ENCODE data around the gene PEX1. TPM values are rescaled to one million over a fixed set of nuclear protein-coding genes. Genes with fewer than 3 reads are reported as not detected.

PEX1 gene
- total and polyA plus RNA-seq, 2 of the 4 experiments (the other 2 are of a cell fraction), result 8.1 to 12.7 TPM

DNA sequence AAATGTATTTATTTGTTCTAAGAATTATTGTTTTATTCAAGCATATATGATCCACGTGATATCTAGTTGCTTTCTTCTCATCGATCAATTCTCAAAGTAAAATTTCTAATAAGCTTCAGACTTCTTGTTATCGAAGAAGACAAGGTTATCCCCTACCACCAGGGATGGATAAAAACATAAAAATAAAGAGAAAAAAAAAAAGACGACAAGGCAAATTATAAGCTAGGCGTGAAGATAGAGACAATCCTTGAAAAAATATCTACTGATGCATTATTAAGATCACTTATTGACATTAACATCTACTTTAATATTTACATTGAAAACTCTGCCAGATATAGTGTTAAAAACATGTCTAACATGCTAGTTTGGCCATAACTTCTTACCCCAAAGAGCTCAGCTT is 19.4 kb downstream of the PEX1 start:
- no peak overlapping the region for H3K14ac ChIP-seq (replicated peaks; ENCODE audit: low read depth, low read length)
- no peak overlapping the region for H3K18ac ChIP-seq (ENCODE audit: low read depth, low read length)
- no peak overlapping the region for H2BK15ac ChIP-seq (ENCODE audit: low read depth, low read length)
- in situ Hi-C loops (cut with MboI; ENCODE audit: low sequenced_read_pairs), result no loop called here
- H2BK120ac ChIP-seq (ENCODE audit: low read depth, low read length), result no peak overlapping the region
- H2AFZ ChIP-seq (replicated peaks; ENCODE audit: low read length, poor library complexity), result no peak overlapping the region
- no peak overlapping the region for H3K4ac ChIP-seq (ENCODE audit: low read depth, low read length)
- no peak overlapping the region for H2AK5ac ChIP-seq (ENCODE audit: low read depth, low read length)
- dilution Hi-C loops (cut with HindIII; ENCODE audit: low sequenced_read_pairs, unreplicated experiment), result no loop called here
- CTCF ChIA-PET, result interaction anchor here (0.6 kb wide), 1 partner anchor 74 kb away, joined by 3 read pairs; no protein-coding TSS in a partner anchor
- DNase-seq, result no peak
- TF ChIP-seq RCOR1 (IDR thresholded peaks at IDR 0.05; ENCODE audit: insufficient replicate concordance, low read length) (no peak), MAFK (IDR thresholded peaks at IDR 0.05; ENCODE audit: low read depth, low read length) (peak; percentile 69)
- no peaks in the 10 kb centered on the region for H3K79me1 ChIP-seq (ENCODE audit: low read depth in 1 of 2, low read length in 2 of 2)
- H3K4me2 ChIP-seq (ENCODE audit: low read depth, low read length), result no peak overlapping the region
- H3K23ac ChIP-seq (ENCODE audit: low read depth, low read length), result no peak overlapping the region
- intact Hi-C loops (cut with micrococcal nuclease), result no loop called here
- H3K27ac ChIP-seq (ENCODE audit: insufficient read depth, low read length), result no peak overlapping the region
- no peaks in the 10 kb centered on the region for H3K4me1 ChIP-seq (ENCODE audit: control insufficient read depth, insufficient read depth, low read length)
- BruUV-seq (replicated peaks), result no TSS peak
- no peak overlapping the region for H4K91ac ChIP-seq (ENCODE audit: insufficient read depth, low read depth, low read length)
- H2BK20ac ChIP-seq (ENCODE audit: low read depth, low read length), result no peak overlapping the region
- no peak overlapping the region for H3K56ac ChIP-seq (ENCODE audit: extremely low read depth, insufficient read depth, low read length)
- no peaks in the 10 kb centered on the region; the same call in 1 of the 2 replicates for H3K9me1 ChIP-seq (ENCODE audit: insufficient read depth, low read length)
- no peak overlapping the region for H3K4me3 ChIP-seq (ENCODE audit: insufficient read depth, low read depth, low read length)
- ATAC-seq (ENCODE audit: low read depth), result no peak
- WGBS, 2 experiments (ENCODE audit: extremely low coverage in 2 of 2, insufficient read length in 1 of 2), result no CpG with 5 or more reads among the region's 5 CpGs
- H3K27me3 ChIP-seq (ENCODE audit: control insufficient read depth, insufficient read depth, low read length), result no peaks in the 10 kb centered on the region
- no peaks in the 10 kb centered on the region for H3K9me3 ChIP-seq (ENCODE audit: control insufficient read depth, insufficient read depth, low read length)
- H2AK9ac ChIP-seq (replicated peaks; ENCODE audit: low read depth, low read length, poor library complexity), result no peak overlapping the region
- no peak overlapping the region for H4K8ac ChIP-seq (ENCODE audit: low read depth in 2 of 2, low read length in 2 of 2)
- POLR2A ChIA-PET (ENCODE audit: unreplicated experiment), result no interaction called here
- no peaks in the 10 kb centered on the region for H4K20me1 ChIP-seq (ENCODE audit: insufficient read depth, low read length)
- no peak overlapping the region for H4K5ac ChIP-seq (ENCODE audit: low read depth, low read length)
- H3K9ac ChIP-seq (ENCODE audit: low read depth, low read length), result no peak overlapping the region
- peaks cover 5% of the 10 kb centered on the region; the same call in 1 of the 2 replicates for H3K36me3 ChIP-seq (ENCODE audit: control insufficient read depth, insufficient read depth, low read length)
- no peak overlapping the region for H2BK5ac ChIP-seq (ENCODE audit: low read depth, low read length, poor library complexity, severe bottlenecking)

All from IMR-90 (cell line).